Measurements from ENCODE around the gene SLC36A1. TPM values are rescaled to one million over a fixed set of nuclear protein-coding genes. Genes with fewer than 3 reads are reported as not detected.

SLC36A1 gene
- total RNA-seq, 6 donors from 2014 or later = 9.5 to 49.2 (median 12.9) TPM

GRCh38 chr5:151448038-151448985, 909 bp downstream of the SLC36A1 start:
- TF ChIP-seq EP300 (IDR thresholded peaks at IDR 0.05) = no peak
- H3K9me3 ChIP-seq = no peaks in the 10 kb centered on the region
- H3K36me3 ChIP-seq = no peaks in the 10 kb centered on the region
- H3K4me3 ChIP-seq = peak overlapping the region; percentile 66 to 82 (median 75)
- H3K4me1 ChIP-seq = peaks cover 7 to 26% (median 8%) of the 10 kb centered on the region in 4 donors
- peak in 1 of 2 donors; percentile 38 for DNase-seq
- H3K27ac ChIP-seq = peak overlapping the region; percentile 54 to 87 (median 72)
- peak; percentile 12 to 54 for ATAC-seq (ENCODE audit: low FRiP score in 2 of 2)
- no peaks in the 10 kb centered on the region for H3K27me3 ChIP-seq
- 12 to 19% methylated on average over 17 to 24 of the region's 24 CpGs for WGBS, 2 donors

GRCh38 chr5:151449297-151449696, 1.9 kb downstream of the SLC36A1 start:
- 62 to 64% methylated on average over 7 of the region's 7 CpGs for WGBS, 2 donors

DNA sequence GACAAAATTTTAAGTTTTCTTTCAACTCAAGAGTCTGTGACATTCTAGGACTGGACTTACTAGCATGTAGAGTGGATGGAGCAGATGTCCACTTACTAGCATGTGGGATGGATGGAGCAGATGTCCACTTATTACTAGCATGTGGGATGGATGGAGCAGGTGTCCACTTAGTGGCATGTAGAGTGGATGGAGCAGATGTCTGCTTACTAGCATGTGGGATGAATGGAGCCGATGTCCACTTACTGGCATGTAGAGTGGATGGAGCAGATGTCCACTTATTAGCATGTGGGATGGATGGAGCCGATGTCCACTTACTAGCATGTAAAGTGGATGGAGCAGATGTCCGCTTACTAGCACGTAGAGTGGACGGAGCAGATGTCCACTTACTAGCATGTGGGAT, 2.4 kb downstream of the SLC36A1 start:
- Histone ChIP-seq H3K36me3 (no peaks in the 10 kb centered on the region), H3K27me3 (no peaks in the 10 kb centered on the region), H3K27ac (no peak overlapping the region), H3K9me3 (no peaks in the 10 kb centered on the region), H3K4me3 (no peak overlapping the region), H3K4me1 (peaks cover 7 to 26% (median 8%) of the 10 kb centered on the region in 4 donors)
- ATAC-seq (ENCODE audit: low FRiP score in 2 of 2) (no peak), DNase-seq (no peak)
- no peak for TF ChIP-seq POLR2AphosphoS5 (IDR thresholded peaks at IDR 0.05)
- TF ChIP-seq EP300 (IDR thresholded peaks at IDR 0.05) = no peak
- TF ChIP-seq CTCF (IDR thresholded peaks at IDR 0.05) = no peak
- TF ChIP-seq POLR2A (IDR thresholded peaks at IDR 0.05) = no peak
- WGBS, 2 donors = 93% methylated on average over 5 of the region's 5 CpGs

More at GRCh38 chr5:151449297-151449696, 1.9 kb downstream of the SLC36A1 start:
- no peak overlapping the region for H3K27ac ChIP-seq
- peak overlapping the region in 1 of 4 donors; percentile 66 for H3K4me3 ChIP-seq
- no peak for DNase-seq
- no peaks in the 10 kb centered on the region for H3K36me3 ChIP-seq
- TF ChIP-seq EP300 (IDR thresholded peaks at IDR 0.05) (no peak), POLR2A (IDR thresholded peaks at IDR 0.05) (no peak), POLR2AphosphoS5 (IDR thresholded peaks at IDR 0.05) (no peak), CTCF (IDR thresholded peaks at IDR 0.05) (no peak)
- peaks cover 7 to 26% (median 8%) of the 10 kb centered on the region in 4 donors for H3K4me1 ChIP-seq
- H3K9me3 ChIP-seq = no peaks in the 10 kb centered on the region
- no peaks in the 10 kb centered on the region for H3K27me3 ChIP-seq
- no peak for ATAC-seq (ENCODE audit: low FRiP score in 2 of 2)

DNA sequence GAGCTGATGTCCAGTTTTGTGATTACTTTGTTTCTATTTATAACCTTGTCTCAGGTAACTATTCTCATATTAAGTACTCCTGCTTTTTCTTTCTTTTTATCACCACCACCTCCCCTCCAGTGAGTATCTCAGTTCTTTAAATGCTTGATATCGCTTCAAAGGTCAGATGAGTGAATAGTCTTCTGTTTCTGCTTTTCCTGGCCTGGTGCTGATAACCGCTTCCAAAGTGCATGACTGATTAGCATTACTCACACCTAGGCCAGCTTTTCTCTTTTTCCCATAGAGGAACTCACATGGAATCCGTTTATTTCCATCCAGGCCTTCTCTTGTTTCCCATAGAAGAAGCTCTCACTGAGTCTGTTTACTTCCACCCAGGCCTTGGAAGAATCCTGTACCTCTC, 3.2 kb downstream of the SLC36A1 start:
- no peak overlapping the region for H3K27ac ChIP-seq
- H3K4me1 ChIP-seq = peaks cover 7 to 26% (median 8%) of the 10 kb centered on the region in 4 donors
- H3K27me3 ChIP-seq = no peaks in the 10 kb centered on the region
- no peak for TF ChIP-seq CTCF (IDR thresholded peaks at IDR 0.05)
- no peak for TF ChIP-seq POLR2AphosphoS5 (IDR thresholded peaks at IDR 0.05)
- TF ChIP-seq EP300 (IDR thresholded peaks at IDR 0.05) = no peak
- no peak for TF ChIP-seq POLR2A (IDR thresholded peaks at IDR 0.05)
- no peak for DNase-seq
- no peaks in the 10 kb centered on the region for H3K36me3 ChIP-seq
- WGBS, 2 donors = 59 to 99% methylated on average over 3 of the region's 3 CpGs
- no peak for ATAC-seq (ENCODE audit: low FRiP score in 2 of 2)
- H3K9me3 ChIP-seq = no peaks in the 10 kb centered on the region
- no peak overlapping the region for H3K4me3 ChIP-seq

DNA sequence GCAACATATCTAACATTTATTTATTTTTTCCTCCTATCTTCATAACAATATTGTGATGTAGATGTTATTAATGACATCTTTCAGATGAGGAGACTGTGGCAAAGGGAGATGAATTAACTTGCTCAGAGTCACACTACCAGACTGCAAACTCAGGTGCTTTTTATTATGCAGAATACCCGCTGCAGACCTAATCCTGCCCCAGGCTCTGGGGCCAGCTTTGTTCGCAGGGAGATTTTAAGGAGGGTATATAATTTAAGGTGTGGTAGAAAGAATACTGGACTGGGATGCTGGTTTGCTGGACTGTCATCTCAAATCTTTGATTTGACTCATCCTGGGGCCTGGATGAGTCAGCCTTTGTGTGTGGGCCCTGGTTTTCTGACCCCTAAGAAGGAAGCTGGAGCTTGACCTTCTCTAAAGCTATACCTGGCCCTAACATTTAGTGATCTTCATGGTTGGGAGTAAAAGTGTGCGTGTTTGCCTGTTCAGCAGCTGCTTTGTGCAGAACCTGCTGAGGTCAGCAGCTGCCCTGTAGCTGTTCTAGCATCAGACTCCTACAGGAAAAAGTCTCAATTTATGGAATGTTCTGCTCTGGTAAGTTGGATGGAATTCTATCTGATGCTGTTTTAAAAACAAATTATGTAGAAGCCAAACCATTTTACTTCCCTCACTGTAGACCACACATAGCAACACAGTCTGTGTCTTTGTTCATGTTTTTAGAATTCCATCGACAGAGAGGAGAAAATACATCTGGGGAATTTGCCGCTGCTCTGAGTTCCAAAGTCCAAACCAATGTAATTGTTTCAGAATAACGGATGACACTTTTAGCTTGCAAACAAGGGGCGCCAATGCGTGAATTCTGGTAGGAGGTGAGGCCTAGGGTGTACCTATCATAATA, 4.5 kb downstream of the SLC36A1 start:
- DNase-seq = no peak
- Histone ChIP-seq H3K27ac (no peak overlapping the region), H3K27me3 (no peaks in the 10 kb centered on the region), H3K36me3 (no peaks in the 10 kb centered on the region), H3K9me3 (no peaks in the 10 kb centered on the region), H3K4me1 (peaks cover 7 to 26% (median 8%) of the 10 kb centered on the region in 4 donors), H3K4me3 (no peak overlapping the region)
- 90 to 92% methylated on average over 8 of the region's 8 CpGs for WGBS, 2 donors
- ATAC-seq (ENCODE audit: low FRiP score in 2 of 2) = no peak
- TF ChIP-seq CTCF (IDR thresholded peaks at IDR 0.05) (no peak), POLR2A (IDR thresholded peaks at IDR 0.05) (no peak), POLR2AphosphoS5 (IDR thresholded peaks at IDR 0.05) (no peak), EP300 (IDR thresholded peaks at IDR 0.05) (no peak)
